RWPE2 (cell line): ENCODE results near the gene MAOB.

Source experiments
- ATAC-seq: fragments of 200-7000 bp; cut with Tn5 transposase; 3 replicates; pipeline ENCODE4 v1.9.1; 2021; ENCODE audit warnings: low read depth
- DNase-seq: peaks from one replicate; pipeline ENCODE4 v3.0.0-alpha.2; 2020; ENCODE audit warnings: low spot score
- H3K27ac ChIP-seq: fragments of 450-650 bp; 2 replicates; pipeline ENCODE4 v1.5.1; 2017; ENCODE audit warnings: mild to moderate bottlenecking; ENCODE audit not compliant: poor library complexity, severe bottlenecking
- H3K27me3 ChIP-seq: fragments of 250-450 bp; sonication (Bioruptor Pico); 2 replicates; pipeline ENCODE4 v1.5.1; 2021; ENCODE audit warnings: mild to moderate bottlenecking, moderate library complexity; ENCODE audit not compliant: insufficient read depth, poor library complexity, severe bottlenecking
- H3K36me3 ChIP-seq: fragments of 250-450 bp; sonication (Bioruptor Pico); 2 replicates; pipeline ENCODE4 v1.5.1; 2020; ENCODE audit warnings: low read depth, mild to moderate bottlenecking, moderate library complexity
- H3K4me1 ChIP-seq: fragments of 250-450 bp; sonication (Bioruptor Pico); 2 replicates; pipeline ENCODE4 v1.5.1; 2021; ENCODE audit warnings: mild to moderate bottlenecking, moderate library complexity; ENCODE audit not compliant: insufficient read depth, poor library complexity, severe bottlenecking
- H3K4me3 ChIP-seq: fragments of 250-450 bp; sonication (Bioruptor Pico); 2 replicates; pipeline ENCODE4 v1.5.1; 2021; ENCODE audit warnings: mild to moderate bottlenecking, moderate library complexity; ENCODE audit not compliant: severe bottlenecking
- H3K9me3 ChIP-seq: fragments of 250-450 bp; sonication (Bioruptor Pico); 2 replicates; pipeline ENCODE4 v1.5.1; 2021; ENCODE audit warnings: mild to moderate bottlenecking, moderate library complexity; ENCODE audit not compliant: severe bottlenecking
- CTCF ChIP-seq: fragments of 450-650 bp; IDR thresholded peaks from one replicate; pipeline ENCODE4 v1.5.1; 2017; ENCODE audit warnings: mild to moderate bottlenecking, moderate library complexity; ENCODE audit not compliant: poor library complexity, severe bottlenecking

MAOB gene

GRCh38 chrX:43870758-43871419 lies 11.4 kb downstream of the MAOB start:
- ATAC-seq (no peak), DNase-seq (no peak)
- Histone ChIP-seq H3K27me3 (no peaks in the 10 kb centered on the region), H3K4me1 (no peaks in the 10 kb centered on the region), H3K36me3 (no peaks in the 10 kb centered on the region), H3K4me3 (no peak overlapping the region), H3K9me3 (no peaks in the 10 kb centered on the region), H3K27ac (no peak overlapping the region)
- no peak for TF ChIP-seq CTCF

- Histone ChIP-seq H3K27me3 (no peaks in the 10 kb centered on the region), H3K27ac (no peak overlapping the region), H3K36me3 (no peaks in the 10 kb centered on the region), H3K4me1 (no peaks in the 10 kb centered on the region), H3K4me3 (no peak overlapping the region), H3K9me3 (no peaks in the 10 kb centered on the region)
- DNase-seq (no peak), ATAC-seq (no peak)
- no peak for TF ChIP-seq CTCF
Measured at GRCh38 chrX:43870011-43870410, 12.2 kb downstream of the MAOB start.

GRCh38 chrX:43868791-43869190 lies 13.5 kb downstream of the MAOB start:
- Histone ChIP-seq H3K36me3 (no peaks in the 10 kb centered on the region), H3K27ac (no peak overlapping the region), H3K27me3 (no peaks in the 10 kb centered on the region), H3K4me3 (no peak overlapping the region), H3K9me3 (no peaks in the 10 kb centered on the region), H3K4me1 (no peaks in the 10 kb centered on the region)
- no peak for ATAC-seq
- TF ChIP-seq CTCF, result no peak
- DNase-seq, result no peak

GRCh38 chrX:43866423-43866822 lies 15.8 kb downstream of the MAOB start:
- Histone ChIP-seq H3K27me3 (no peaks in the 10 kb centered on the region), H3K27ac (no peak overlapping the region), H3K36me3 (no peaks in the 10 kb centered on the region), H3K4me3 (no peak overlapping the region), H3K4me1 (peaks cover 7% of the 10 kb centered on the region), H3K9me3 (no peaks in the 10 kb centered on the region)
- no peak for TF ChIP-seq CTCF
- DNase-seq, result no peak
- ATAC-seq, result no peak

GRCh38 chrX:43865791-43866190 lies 16.5 kb downstream of the MAOB start:
- no peak for ATAC-seq
- H3K4me1 ChIP-seq, result peaks cover 13% of the 10 kb centered on the region
- H3K9me3 ChIP-seq, result no peaks in the 10 kb centered on the region
- H3K36me3 ChIP-seq, result no peaks in the 10 kb centered on the region
- no peak for DNase-seq
- H3K27ac ChIP-seq, result no peak overlapping the region
- no peak overlapping the region for H3K4me3 ChIP-seq
- no peak for TF ChIP-seq CTCF
- H3K27me3 ChIP-seq, result no peaks in the 10 kb centered on the region
